ENCODE measurements around the gene THRB. TPM values are rescaled to one million over a fixed set of nuclear protein-coding genes. Genes with fewer than 3 reads are reported as not detected.

Gene THRB
- total RNA-seq, 1 donor: 0.36 TPM

DNA sequence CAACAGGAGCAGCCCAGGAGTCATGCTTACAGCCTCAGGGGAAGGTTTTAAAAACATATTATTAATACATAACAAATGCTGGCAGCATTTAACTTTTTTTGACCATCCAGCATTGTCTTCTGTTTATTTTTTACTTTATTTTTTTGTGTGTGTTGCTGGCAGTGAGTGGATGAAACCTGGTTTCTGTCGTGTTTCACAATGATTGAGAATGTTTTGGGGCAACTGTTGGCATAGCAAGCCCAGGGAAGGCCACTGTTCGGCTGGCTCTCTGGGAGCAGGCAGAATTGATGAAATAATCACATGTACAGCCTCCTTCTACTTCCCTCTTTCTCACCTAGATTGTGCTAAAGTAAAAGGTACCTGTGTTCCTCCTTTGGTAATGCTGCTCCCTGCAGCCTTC, 359.4 kb downstream of the THRB start:
- H3K36me3 ChIP-seq (ENCODE audit: insufficient read depth, low read length): no peaks in the 10 kb centered on the region
- no peak for DNase-seq (ENCODE audit: insufficient read length, low spot score, missing footprints)
- no peaks in the 10 kb centered on the region for H3K9me3 ChIP-seq (ENCODE audit: low read depth, low read length)
- no peak overlapping the region for H3K4me3 ChIP-seq (ENCODE audit: insufficient read depth, low read length)
- H3K27ac ChIP-seq (ENCODE audit: low read depth, low read length): no peak overlapping the region
- H3K79me2 ChIP-seq (ENCODE audit: insufficient read depth, low read length): no peaks in the 10 kb centered on the region
- H3K4me2 ChIP-seq (ENCODE audit: insufficient read depth, low read length): no peak overlapping the region
- H3K27me3 ChIP-seq (ENCODE audit: insufficient read depth, low read length): no peaks in the 10 kb centered on the region
- no peaks in the 10 kb centered on the region for H3K4me1 ChIP-seq (ENCODE audit: insufficient read depth, low read length)
- TF ChIP-seq, protein P1, sequence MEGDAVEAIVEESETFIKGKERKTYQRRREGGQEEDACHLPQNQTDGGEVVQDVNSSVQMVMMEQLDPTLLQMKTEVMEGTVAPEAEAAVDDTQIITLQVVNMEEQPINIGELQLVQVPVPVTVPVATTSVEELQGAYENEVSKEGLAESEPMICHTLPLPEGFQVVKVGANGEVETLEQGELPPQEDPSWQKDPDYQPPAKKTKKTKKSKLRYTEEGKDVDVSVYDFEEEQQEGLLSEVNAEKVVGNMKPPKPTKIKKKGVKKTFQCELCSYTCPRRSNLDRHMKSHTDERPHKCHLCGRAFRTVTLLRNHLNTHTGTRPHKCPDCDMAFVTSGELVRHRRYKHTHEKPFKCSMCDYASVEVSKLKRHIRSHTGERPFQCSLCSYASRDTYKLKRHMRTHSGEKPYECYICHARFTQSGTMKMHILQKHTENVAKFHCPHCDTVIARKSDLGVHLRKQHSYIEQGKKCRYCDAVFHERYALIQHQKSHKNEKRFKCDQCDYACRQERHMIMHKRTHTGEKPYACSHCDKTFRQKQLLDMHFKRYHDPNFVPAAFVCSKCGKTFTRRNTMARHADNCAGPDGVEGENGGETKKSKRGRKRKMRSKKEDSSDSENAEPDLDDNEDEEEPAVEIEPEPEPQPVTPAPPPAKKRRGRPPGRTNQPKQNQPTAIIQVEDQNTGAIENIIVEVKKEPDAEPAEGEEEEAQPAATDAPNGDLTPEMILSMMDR (IDR thresholded peaks at IDR 0.05; ENCODE audit: extremely low read depth, low read depth, low read length): no peak
- H2AFZ ChIP-seq (ENCODE audit: low read length): no peak overlapping the region
- H4K20me1 ChIP-seq (ENCODE audit: insufficient read depth, low read length): no peaks in the 10 kb centered on the region

DNA sequence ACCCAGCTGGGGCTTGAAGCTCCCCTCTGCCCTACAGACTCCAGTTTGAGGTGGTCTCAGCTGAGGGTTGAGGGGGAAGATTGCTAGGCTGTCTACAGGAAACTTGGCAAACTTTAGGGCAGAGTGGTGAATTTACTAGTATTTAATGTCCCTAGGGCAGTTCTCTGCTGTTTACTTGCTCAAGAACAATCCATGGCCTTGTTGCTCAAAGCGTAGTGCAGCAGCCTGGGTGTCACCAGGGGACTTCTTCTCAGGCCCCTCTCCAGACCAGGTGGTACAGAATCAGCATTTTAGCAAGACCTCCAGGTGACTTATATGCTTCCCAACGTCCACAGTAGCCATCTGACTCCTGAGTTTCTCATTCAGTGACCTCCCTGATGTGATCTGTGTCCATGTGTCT, 360.7 kb downstream of the THRB start:
- no peak for DNase-seq (ENCODE audit: insufficient read length, low spot score, missing footprints)
- H3K4me2 ChIP-seq (ENCODE audit: insufficient read depth, low read length): no peak overlapping the region
- no peak overlapping the region for H2AFZ ChIP-seq (ENCODE audit: low read length)
- no peaks in the 10 kb centered on the region for H4K20me1 ChIP-seq (ENCODE audit: insufficient read depth, low read length)
- no peaks in the 10 kb centered on the region for H3K4me1 ChIP-seq (ENCODE audit: insufficient read depth, low read length)
- H3K27me3 ChIP-seq (ENCODE audit: insufficient read depth, low read length): no peaks in the 10 kb centered on the region
- H3K4me3 ChIP-seq (ENCODE audit: insufficient read depth, low read length): no peak overlapping the region
- no peaks in the 10 kb centered on the region for H3K79me2 ChIP-seq (ENCODE audit: insufficient read depth, low read length)
- H3K27ac ChIP-seq (ENCODE audit: low read depth, low read length): no peak overlapping the region
- TF ChIP-seq, protein P1 (IDR thresholded peaks at IDR 0.05; ENCODE audit: extremely low read depth, low read depth, low read length): no peak
- H3K36me3 ChIP-seq (ENCODE audit: insufficient read depth, low read length): no peaks in the 10 kb centered on the region
- no peaks in the 10 kb centered on the region for H3K9me3 ChIP-seq (ENCODE audit: low read depth, low read length)

DNA sequence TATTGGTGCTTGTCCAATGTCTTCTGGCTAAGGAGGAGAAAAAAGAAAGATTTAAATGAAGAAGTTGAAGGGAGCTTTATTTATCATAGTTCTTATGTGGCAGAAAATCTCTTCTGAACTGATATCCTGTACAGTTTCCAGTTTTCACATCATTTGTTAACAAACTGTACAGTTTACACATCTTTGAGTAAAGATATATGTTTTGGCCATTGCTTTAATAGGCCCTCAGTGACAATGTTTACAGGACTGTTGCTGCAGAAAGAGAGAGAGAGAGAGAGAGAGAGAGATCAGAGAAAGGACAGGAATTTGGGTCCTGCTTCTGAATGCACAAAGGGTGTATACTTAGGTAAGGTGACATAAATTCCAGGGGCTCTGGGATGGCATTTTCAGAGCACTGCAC, 361.2 kb downstream of the THRB start:
- Histone ChIP-seq H3K27ac (ENCODE audit: low read depth, low read length) (no peak overlapping the region), H3K4me2 (ENCODE audit: insufficient read depth, low read length) (no peak overlapping the region), H2AFZ (ENCODE audit: low read length) (no peak overlapping the region), H3K36me3 (ENCODE audit: insufficient read depth, low read length) (no peaks in the 10 kb centered on the region), H3K79me2 (ENCODE audit: insufficient read depth, low read length) (no peaks in the 10 kb centered on the region), H3K4me3 (ENCODE audit: insufficient read depth, low read length) (no peak overlapping the region), H3K27me3 (ENCODE audit: insufficient read depth, low read length) (no peaks in the 10 kb centered on the region), H3K4me1 (ENCODE audit: insufficient read depth, low read length) (no peaks in the 10 kb centered on the region), H4K20me1 (ENCODE audit: insufficient read depth, low read length) (no peaks in the 10 kb centered on the region), H3K9me3 (ENCODE audit: low read depth, low read length) (no peaks in the 10 kb centered on the region)
- DNase-seq (ENCODE audit: insufficient read length, low spot score, missing footprints): no peak
- TF ChIP-seq, protein P1 (IDR thresholded peaks at IDR 0.05; ENCODE audit: extremely low read depth, low read depth, low read length): no peak

DNA sequence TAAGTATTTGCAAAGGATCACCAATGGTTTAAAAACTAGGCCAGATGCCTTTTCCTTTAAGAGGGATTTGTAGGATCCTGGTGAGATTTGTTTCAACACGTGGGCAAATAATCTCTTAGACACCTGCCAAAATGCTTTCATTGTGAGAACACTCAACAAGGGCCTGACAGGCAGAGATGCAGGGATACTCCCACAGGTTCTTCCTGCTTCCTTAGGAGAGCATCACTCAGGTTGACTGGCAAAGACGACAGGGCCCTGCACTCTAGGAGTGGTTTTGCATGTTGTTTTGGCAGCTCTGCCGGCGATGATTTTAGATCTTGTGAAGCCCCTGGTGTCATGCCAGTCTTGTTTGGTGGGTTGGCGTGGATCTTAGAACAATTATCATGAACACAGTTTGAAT, 365.1 kb downstream of the THRB start:
- Histone ChIP-seq H3K4me3 (ENCODE audit: insufficient read depth, low read length) (no peak overlapping the region), H3K4me2 (ENCODE audit: insufficient read depth, low read length) (no peak overlapping the region), H3K4me1 (ENCODE audit: insufficient read depth, low read length) (no peaks in the 10 kb centered on the region), H3K79me2 (ENCODE audit: insufficient read depth, low read length) (no peaks in the 10 kb centered on the region), H3K27ac (ENCODE audit: low read depth, low read length) (no peak overlapping the region), H3K9me3 (ENCODE audit: low read depth, low read length) (no peaks in the 10 kb centered on the region), H3K27me3 (ENCODE audit: insufficient read depth, low read length) (no peaks in the 10 kb centered on the region), H4K20me1 (ENCODE audit: insufficient read depth, low read length) (no peaks in the 10 kb centered on the region), H3K36me3 (ENCODE audit: insufficient read depth, low read length) (no peaks in the 10 kb centered on the region), H2AFZ (ENCODE audit: low read length) (no peak overlapping the region)
- no peak for DNase-seq (ENCODE audit: insufficient read length, low spot score, missing footprints)
- TF ChIP-seq, protein P1 (IDR thresholded peaks at IDR 0.05; ENCODE audit: extremely low read depth, low read depth, low read length): no peak

All from osteoblast (primary cell).